ENCODE results near the gene STK10.

- no peak for TF ChIP-seq EZH2 (IDR thresholded peaks at IDR 0.05; ENCODE audit: insufficient read depth, poor library complexity, severe bottlenecking)
- no peak for TF ChIP-seq EZH2phosphoT487 (IDR thresholded peaks at IDR 0.05; ENCODE audit: insufficient read depth, low read depth)
Observed at GRCh38 chr5:172079876-172080275, 108.1 kb downstream of the STK10 start.
